AG08395 (cell line): ENCODE results near the gene BTNL9.
"Not testable (repeated sequence)": the region's sequence is repeated elsewhere in the genome, so short reads cannot be mapped to it uniquely, and the experiment has no call there.

ENCODE experiments used
- DNase-seq: peaks from one replicate; pipeline ENCODE4 v3.0.0; 2012; ENCODE audit warnings: mixed read lengths, low spot score

BTNL9 gene

DNA sequence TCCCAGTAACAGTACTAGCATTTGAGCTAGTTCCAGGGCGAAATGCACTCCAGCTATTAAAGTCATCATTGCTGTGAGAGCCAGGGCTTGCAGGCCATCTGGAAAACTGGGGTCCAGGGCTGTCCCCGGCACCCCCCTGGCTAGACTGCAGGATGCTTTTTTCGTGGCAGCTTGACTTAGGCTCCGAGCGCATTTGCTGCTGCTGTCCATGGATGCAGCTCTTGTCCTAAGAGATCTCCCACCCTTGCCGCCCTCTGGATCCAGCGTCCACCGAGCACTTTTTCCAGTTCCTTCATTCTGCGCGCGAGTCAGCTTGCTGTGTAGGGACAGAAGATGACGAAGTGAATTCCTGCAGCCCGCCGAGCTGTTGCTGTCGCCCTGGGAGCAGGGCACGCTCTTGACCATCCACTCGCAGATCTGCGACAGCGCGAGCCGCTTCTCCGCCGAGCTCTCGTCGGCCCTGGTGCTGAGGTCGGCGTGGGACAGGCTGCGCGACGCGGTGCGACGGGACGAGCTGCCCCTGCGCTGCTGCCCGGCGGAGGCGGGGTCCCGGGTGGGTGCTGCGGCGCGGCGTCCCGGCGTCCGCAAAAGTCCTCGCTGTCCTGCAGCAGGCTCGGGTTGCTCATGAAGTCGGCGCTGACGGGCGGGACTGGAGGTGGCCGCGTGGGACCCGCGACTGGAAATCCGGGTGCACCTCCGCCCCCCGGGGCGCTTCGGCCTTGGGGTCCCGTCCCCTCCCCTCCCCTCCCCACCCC, 60.2 kb downstream of the BTNL9 start:
- DNase-seq, result peak; percentile 28

DNA sequence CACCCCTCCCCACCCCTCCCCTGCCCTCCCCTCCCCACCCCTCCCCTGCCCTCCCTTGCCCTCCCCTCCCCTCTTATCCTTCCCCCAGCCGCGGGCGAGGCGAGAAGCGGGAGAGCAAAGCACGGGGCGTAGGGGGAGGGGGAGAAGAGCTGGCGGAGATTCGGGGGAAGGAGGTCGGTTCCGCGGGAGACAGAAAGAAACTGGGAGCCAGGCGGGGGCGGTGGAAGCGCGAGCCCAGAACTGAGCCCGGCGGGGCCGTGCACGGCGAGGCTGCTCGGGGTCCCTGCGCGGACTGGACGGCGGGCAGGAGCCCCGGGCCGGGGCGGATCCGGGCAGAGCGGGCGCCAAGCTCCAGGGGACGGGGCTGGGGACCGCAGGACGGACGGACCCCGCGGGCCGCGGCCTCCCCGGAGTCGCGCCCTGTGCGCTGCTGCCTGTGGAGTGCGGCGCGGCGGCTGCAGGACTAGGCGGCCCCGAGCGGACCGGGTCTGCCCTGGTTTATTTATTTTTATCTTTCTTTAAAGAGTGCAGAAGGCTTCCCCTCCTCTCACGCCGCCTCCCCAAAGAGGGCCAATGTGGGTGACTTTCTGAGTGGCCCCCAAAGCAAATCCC, 61.1 kb downstream of the BTNL9 start:
- not testable (repeated sequence) for DNase-seq

DNA sequence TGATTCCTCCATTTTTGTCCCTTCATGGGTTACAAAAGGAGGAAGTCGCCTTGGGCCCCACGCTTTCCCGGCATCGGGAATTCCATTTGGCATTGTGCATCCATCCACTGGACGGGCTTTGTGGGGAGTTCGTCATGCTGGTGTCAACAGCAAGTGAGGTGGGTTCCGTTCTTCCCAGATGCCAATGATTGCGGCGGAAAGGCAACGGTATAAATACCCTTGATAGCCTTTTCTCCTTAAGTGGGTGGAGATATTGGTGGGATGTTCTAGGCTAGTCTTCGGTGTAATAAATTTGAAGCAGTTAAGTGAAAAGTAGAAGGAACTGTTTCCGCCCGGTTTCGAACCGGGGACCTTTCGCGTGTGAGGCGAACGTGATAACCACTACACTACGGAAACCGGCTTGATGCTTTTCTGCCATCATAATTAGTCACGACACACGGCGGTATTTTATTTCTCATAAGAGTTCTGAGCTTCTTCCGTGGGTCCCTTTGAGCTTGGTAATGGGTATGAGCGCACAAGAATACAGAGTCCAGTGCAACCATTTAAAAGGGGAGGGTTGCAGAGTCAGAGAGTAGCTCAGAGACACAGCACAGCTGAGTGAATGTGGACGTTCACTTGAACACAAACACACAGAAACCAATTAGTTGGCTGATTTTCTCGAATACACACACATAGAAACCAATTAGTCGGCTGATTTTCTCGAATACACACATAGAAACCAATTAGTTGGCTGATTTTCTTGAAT, 62.0 kb downstream of the BTNL9 start:
- DNase-seq, result not testable (repeated sequence)

DNA sequence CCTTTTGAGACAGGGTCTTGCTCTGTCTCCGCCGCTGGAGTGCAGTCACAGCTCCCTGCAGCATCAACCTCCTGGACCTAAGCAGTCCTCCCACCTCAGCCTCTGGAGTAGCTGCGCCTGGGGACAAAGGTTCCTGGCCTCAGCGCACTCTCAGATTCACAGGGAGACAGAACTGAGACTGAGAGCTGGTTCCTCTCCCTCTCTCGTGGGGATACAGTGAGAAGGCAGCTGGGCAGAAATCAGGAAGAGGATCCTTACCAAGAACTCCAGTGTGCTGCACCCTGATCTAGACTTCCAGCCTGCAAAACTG, 64.1 kb downstream of the BTNL9 start:
- DNase-seq, result not testable (repeated sequence)

DNA sequence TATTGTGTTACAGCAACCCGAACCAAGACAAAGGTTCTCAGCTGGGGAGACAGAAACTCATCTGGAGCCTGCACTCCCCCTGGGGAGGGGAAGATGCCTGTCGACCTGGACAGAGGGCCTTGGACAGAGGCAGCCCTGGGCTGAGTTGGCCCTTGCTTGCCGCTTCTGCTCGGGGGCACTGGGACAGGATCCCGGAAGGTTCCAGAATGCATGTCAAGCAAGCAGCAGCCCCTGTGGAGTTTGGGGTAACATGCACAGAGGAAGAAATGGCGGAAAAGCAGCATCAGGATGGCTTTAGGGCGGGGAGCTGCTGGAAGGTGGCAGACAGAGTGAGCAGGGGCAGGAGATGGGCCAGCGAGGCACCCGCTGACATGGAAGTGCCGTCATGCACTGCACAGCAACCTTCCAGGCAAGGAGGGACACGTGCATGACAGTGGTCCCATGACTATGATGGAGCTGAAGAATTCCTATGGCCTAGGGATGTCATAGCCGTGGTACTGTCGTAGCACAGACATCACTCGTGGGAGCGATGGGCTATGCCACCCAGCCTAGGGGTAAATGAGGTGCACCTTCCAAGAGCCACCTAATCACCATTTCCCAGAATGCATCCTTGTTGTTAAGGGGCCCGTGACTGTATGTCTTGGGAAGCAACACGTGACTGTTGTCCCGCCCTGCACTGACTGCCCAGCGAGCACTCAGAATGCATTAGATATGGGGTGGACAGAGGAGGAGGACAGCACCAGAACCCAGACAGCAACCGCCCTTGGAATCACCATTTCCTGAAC, 64.7 kb downstream of the BTNL9 start:
- not testable (repeated sequence) for DNase-seq

DNA sequence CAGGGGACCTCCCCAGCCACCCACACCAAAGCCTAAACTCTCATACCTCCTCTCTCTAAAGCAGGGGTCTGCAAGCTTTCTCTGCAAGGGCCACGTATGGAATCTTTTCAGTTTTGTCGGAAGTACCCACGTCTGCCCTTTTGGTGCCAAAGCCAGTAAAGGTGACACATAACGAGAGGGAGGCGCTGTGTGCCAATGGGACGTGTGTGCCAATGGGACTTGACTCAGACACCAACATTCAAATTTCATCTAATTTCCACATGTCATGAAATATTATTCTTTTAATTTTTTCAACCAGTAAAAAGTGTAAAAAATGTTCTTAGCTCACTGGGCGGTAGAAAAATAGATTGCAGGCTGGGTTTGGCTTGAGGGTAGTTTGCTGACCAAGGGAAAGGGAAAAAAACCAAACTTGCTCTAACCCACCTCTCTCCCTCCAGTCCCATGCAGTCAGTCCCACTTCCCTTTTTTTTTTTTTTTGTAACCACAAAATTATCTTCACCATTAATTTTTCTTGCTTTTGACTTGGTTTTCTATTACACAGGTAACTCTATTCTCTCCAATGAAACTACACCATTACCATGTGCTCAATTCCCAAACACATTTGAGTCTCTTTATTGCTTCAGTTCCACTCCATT, 65.4 kb downstream of the BTNL9 start:
- no peak for DNase-seq

DNA sequence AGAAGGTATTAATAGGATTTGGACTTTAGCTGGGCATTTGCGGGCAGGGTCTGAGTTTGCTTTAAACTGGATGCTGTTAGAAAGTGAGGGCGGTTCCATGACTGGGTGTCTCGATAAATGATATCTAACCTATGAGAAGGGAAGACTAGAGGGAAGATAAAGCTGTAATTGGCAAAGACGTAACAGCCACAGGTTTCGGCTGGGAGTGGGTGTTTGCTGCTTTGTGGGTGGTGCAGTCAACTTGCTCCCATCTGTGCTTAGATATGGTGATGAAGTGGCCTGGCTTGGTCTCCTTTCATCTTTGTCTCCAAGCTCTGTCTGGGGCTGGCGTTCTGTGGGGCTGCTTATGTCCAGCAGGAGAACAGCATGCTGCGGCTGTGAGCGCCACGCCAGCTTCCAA, 67.6 kb downstream of the BTNL9 start:
- no peak for DNase-seq

DNA sequence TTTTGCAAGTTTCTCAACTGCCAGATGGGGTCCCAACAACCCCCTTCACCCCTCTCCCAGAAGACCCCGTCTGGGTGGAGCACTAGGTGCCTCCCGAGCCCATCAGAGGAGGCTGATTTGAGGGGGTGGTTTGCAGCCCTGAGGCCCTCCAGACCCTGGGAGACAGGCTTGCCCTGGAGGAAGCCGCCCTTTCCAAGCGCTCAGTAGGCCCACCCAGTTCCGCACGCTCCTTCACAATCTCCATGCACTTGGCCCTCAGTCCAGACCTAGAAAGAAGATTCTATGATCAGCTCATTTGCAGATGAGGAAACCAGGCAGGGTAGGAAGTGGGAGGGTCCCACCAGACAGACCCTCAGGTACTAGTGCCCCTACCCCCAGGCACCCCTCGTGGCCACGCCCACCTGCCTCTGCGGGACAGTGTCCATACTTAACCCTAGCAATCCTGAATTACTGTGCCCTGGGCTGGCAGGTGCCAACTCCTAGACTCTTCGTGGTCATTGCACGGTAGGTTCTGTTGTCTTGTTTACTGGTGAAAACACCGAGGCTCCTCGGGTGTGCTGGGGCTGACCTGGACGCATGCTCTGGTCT, 68.6 kb downstream of the BTNL9 start:
- no peak for DNase-seq

DNA sequence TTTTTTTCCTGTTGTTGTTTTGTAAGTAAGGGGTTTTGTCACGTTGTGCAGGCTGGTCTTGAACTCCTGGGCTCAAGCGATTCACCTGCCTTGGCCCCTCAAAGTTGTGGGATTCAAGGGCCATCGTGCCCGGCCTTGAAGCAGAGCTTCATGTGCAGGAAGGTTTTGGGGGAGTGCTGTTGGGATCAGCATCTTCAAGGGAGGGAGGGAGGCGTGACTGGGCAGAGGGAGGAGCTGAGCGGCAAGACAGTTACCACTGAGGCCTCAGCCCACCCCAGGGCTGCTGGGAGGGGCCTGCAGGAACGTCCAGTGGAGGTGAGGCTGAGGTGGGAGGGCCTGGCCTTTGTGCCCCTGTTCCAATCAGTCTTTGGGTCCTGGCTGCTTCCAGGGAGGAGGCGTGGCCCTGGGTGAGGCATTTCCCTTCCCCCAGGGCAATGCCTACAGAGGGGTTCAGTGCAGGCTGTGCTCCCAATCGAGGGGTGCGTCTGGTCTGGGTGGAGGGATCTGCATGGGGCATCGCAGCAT, 69.5 kb downstream of the BTNL9 start:
- DNase-seq, result no peak

DNA sequence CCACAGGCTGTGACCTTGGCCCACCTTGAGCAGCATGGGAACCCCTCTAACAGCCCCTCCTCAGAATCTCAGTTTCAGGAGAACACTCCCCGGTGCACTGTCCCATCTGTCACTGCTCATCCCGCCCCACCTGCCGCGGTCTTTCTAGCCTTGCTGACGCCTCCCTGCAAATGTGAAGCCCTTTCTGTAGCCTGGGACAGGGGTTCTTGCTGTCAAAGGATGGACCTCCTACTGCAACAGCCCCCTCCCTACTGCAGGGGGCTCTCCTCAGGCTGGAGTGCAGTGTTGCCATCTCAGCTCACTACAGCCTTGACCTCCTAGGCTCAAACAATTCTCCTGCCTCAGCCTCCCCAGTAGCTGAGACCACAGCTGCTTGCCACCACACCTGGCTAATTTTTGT, 70.9 kb downstream of the BTNL9 start:
- no peak for DNase-seq
